ENCODE measurements around the gene OR52N5. TPM values are rescaled to one million over a fixed set of nuclear protein-coding genes. Genes with fewer than 3 reads are reported as not detected.

OR52N5 gene
- total RNA-seq (not detected), polyA plus RNA-seq (not detected)
- long read RNA-seq, donor 1: 0 reads
- long read RNA-seq, donor 2: 0 reads

- Histone ChIP-seq H3K36me3 (no peaks in the 10 kb centered on the region), H3K27ac (no peak within 1 kb of the TSS), H3K9me3 (no peaks in the 10 kb centered on the region), H3K4me1 (no peaks in the 10 kb centered on the region), H3K4me3 (no peak within 1 kb of the TSS), H3K27me3 (replicated peaks in 1 of 7) (peaks cover 0 to 3% (median 0%) of the 10 kb centered on the region in 7 donors)
- 25 to 60% (median 53%) methylated on average over 2 to 4 of the region's 4 CpGs for WGBS, 5 donors
- no peak for DNase-seq
- intact Hi-C loops (cut with DNase I; ENCODE audit: low total_unique reads): no loop called here
- no peak for TF ChIP-seq POLR2A (IDR thresholded peaks at IDR 0.05)
- TF ChIP-seq CTCF (IDR thresholded peaks at IDR 0.05 in 8 of 11, conservative IDR thresholded peaks at IDR 0.05 in 3 of 11): no peak
- TF ChIP-seq POLR2AphosphoS5 (IDR thresholded peaks at IDR 0.05): no peak
Measured at GRCh38 chr11:5783255-5783654, at the start of gene OR52N5. Gene OR52N5, minus strand, starts transcription at chr11:5783355. Its CDS starts 4,721 bp downstream, at chr11:5778634.

- intact Hi-C loops (cut with DNase I; ENCODE audit: low total_unique reads): no loop called here
- 76 to 92% (median 88%) methylated on average over 6 of the region's 6 CpGs for WGBS, 5 donors
- Histone ChIP-seq H3K4me3 (no peak overlapping the region), H3K27ac (no peak overlapping the region), H3K27me3 (replicated peaks in 1 of 7) (no peaks in the 10 kb centered on the region), H3K36me3 (no peaks in the 10 kb centered on the region), H3K9me3 (peaks cover 0 to 2% (median 0%) of the 10 kb centered on the region in 8 donors), H3K4me1 (no peaks in the 10 kb centered on the region)
- TF ChIP-seq POLR2AphosphoS5 (IDR thresholded peaks at IDR 0.05): no peak
- no peak for TF ChIP-seq POLR2A (IDR thresholded peaks at IDR 0.05)
- TF ChIP-seq CTCF (IDR thresholded peaks at IDR 0.05 in 8 of 11, conservative IDR thresholded peaks at IDR 0.05 in 3 of 11): no peak
- DNase-seq: no peak
Measured at GRCh38 chr11:5831196-5831829, 48.2 kb upstream of the OR52N5 start.

GRCh38 chr11:5818245-5818886, 35.2 kb upstream of the OR52N5 start:
- intact Hi-C loops (cut with DNase I; ENCODE audit: low total_unique reads): no loop called here
- WGBS, 5 donors: 9 to 32% (median 25%) methylated on average over 1 of the region's 1 CpG
- H3K27me3 ChIP-seq (replicated peaks in 1 of 7): no peaks in the 10 kb centered on the region
- no peak for DNase-seq
- H3K4me3 ChIP-seq: peak overlapping the region in 2 of 8 donors; percentile 1 to 24
- H3K27ac ChIP-seq: no peak overlapping the region
- no peaks in the 10 kb centered on the region for H3K36me3 ChIP-seq
- peaks cover 0 to 33% (median 13%) of the 10 kb centered on the region in 6 donors for H3K4me1 ChIP-seq
- TF ChIP-seq POLR2A (IDR thresholded peaks at IDR 0.05) (no peak), POLR2AphosphoS5 (IDR thresholded peaks at IDR 0.05) (no peak), CTCF (IDR thresholded peaks at IDR 0.05 in 8 of 11, conservative IDR thresholded peaks at IDR 0.05 in 3 of 11) (no peak)
- no peaks in the 10 kb centered on the region for H3K9me3 ChIP-seq

- WGBS, 5 donors: 28 to 44% (median 37%) methylated on average over 4 of the region's 4 CpGs
- TF ChIP-seq CTCF (IDR thresholded peaks at IDR 0.05 in 8 of 11, conservative IDR thresholded peaks at IDR 0.05 in 3 of 11): no peak
- TF ChIP-seq POLR2A (IDR thresholded peaks at IDR 0.05): no peak
- TF ChIP-seq POLR2AphosphoS5 (IDR thresholded peaks at IDR 0.05): no peak
- Histone ChIP-seq H3K36me3 (no peaks in the 10 kb centered on the region), H3K4me3 (no peak overlapping the region), H3K4me1 (peaks cover 0 to 33% (median 13%) of the 10 kb centered on the region in 6 donors), H3K27me3 (replicated peaks in 1 of 7) (no peaks in the 10 kb centered on the region), H3K27ac (peak overlapping the region in 2 of 8 donors; percentile 24 to 62), H3K9me3 (no peaks in the 10 kb centered on the region)
- no peak for DNase-seq
- intact Hi-C loops (cut with DNase I; ENCODE audit: low total_unique reads): no loop called here
Measured at GRCh38 chr11:5815534-5815933, 32.4 kb upstream of the OR52N5 start.
